H1 (cell line): ENCODE measurements around the gene UNC119B. TPM values are rescaled to one million over a fixed set of nuclear protein-coding genes. Genes with fewer than 3 reads are reported as not detected.

Experiments
- BRCA1 ChIP-seq: IDR thresholded peaks from 2 replicates; pipeline ENCODE4 v1.6.1; 2012; ENCODE audit warnings: low read depth, low read length, improper control_type of control experiment
- EGR1 ChIP-seq: IDR thresholded peaks from 2 replicates; pipeline ENCODE4 v1.6.1; 2011; ENCODE audit warnings: low read depth, low read length, borderline replicate concordance
- POU5F1 ChIP-seq: IDR thresholded peaks from 2 replicates; pipeline ENCODE4 v1.6.1; 2011; ENCODE audit warnings: low read depth, mild to moderate bottlenecking, low read length, moderate library complexity
- TAF7 ChIP-seq: optimal IDR thresholded peaks from 2 replicates; pipeline ENCODE3; 2011; ENCODE audit warnings: low read depth, mild to moderate bottlenecking, inconsistent platforms, low read length, moderate library complexity, borderline replicate concordance
- TEAD4 ChIP-seq: IDR thresholded peaks from 2 replicates; pipeline ENCODE4 v1.6.1; 2012; ENCODE audit warnings: low read depth, low read length, inconsistent platforms, mixed read lengths
- ZNF274 ChIP-seq: IDR thresholded peaks from 2 replicates; pipeline ENCODE4 v1.7.0; 2012; ENCODE audit warnings: low read length, borderline replicate concordance; ENCODE audit errors: extremely low read depth
- polyA plus RNA-seq, 7 experiments: library from polyadenylated mRNA; depleted of rRNA in 3 of 7; stranded (reverse) in 5 of 7; unstranded in 2 of 7; fragments of >200 nt in 5 of 7; fragments of 200-250 nt in 2 of 7; gene quantifications; 1 replicate in 5 of 7; 2 replicates in 1 of 7; 4 replicates in 1 of 7; pipeline versions ENCODE4 v1.2.1 to v1.2.3, GENCODE V29; 2011 to 2013; ENCODE audit warnings: missing spikeins in 2 of 7, mixed read lengths in 2 of 7
- total RNA-seq: library from RNA; stranded (reverse); fragmentation: NEBNext Ultra II Directional; extraction: Animal tissue kit (Norgen Biotek cat#: 25700); gene quantifications from 2 replicates; pipeline ENCODE4 v1.2.1, GENCODE V29; 2021

Gene UNC119B
- total and polyA plus RNA-seq, 2 of the 8 experiments (the other 6 are each of a cell fraction or from before 2014, with no cell fraction given) = 40.5 to 50.1 TPM

GRCh38 chr12:120739031-120739762, 28.9 kb downstream of the UNC119B start (continued):
- no peak for TF ChIP-seq EGR1
- no peak for TF ChIP-seq POU5F1
- TF ChIP-seq ZNF274 = no peak
- TF ChIP-seq TAF7 = no peak
- TF ChIP-seq BRCA1 = no peak
- no peak for TF ChIP-seq TEAD4
